ENCODE measurements around the gene CTXN1. TPM values are rescaled to one million over a fixed set of nuclear protein-coding genes. Genes with fewer than 3 reads are reported as not detected.
"Not testable (repeated sequence)": the region's sequence is repeated elsewhere in the genome, so short reads cannot be mapped to it uniquely, and the experiment has no call there.

CTXN1 gene
- total RNA-seq, 1 donor from 2014 or later: 50.5 TPM

- no peak for DNase-seq (ENCODE audit: extremely low read depth, low read depth, low spot score)
These were observed 23.1 kb downstream of the CTXN1 start for GRCh38 chr19:7902796-7903243.

- DNase-seq (ENCODE audit: extremely low read depth, low read depth, low spot score): no peak
These were observed 24.6 kb downstream of the CTXN1 start for GRCh38 chr19:7901337-7901736.

- no peak for DNase-seq (ENCODE audit: extremely low read depth, low read depth, low spot score)
These were observed 25.0 kb downstream of the CTXN1 start for GRCh38 chr19:7900931-7901330.

GRCh38 chr19:7900401-7900870, 25.5 kb downstream of the CTXN1 start:
- no peak for DNase-seq (ENCODE audit: extremely low read depth, low read depth, low spot score)

GRCh38 chr19:7899751-7900378, 26.1 kb downstream of the CTXN1 start:
- DNase-seq (ENCODE audit: extremely low read depth, low read depth, low spot score): no peak

- DNase-seq (ENCODE audit: extremely low read depth, low read depth, low spot score): no peak
These were observed 27.0 kb downstream of the CTXN1 start for GRCh38 chr19:7898967-7899366.

GRCh38 chr19:7897292-7897691, 28.6 kb downstream of the CTXN1 start:
- no peak for DNase-seq (ENCODE audit: extremely low read depth, low read depth, low spot score)

GRCh38 chr19:7895565-7895964, 30.4 kb downstream of the CTXN1 start:
- no peak for DNase-seq (ENCODE audit: extremely low read depth, low read depth, low spot score)

GRCh38 chr19:7894612-7895309, 31.2 kb downstream of the CTXN1 start:
- no peak for DNase-seq (ENCODE audit: extremely low read depth, low read depth, low spot score)

GRCh38 chr19:7893362-7894101, 32.4 kb downstream of the CTXN1 start:
- not testable (repeated sequence) for DNase-seq (ENCODE audit: extremely low read depth, low read depth, low spot score)

- DNase-seq (ENCODE audit: extremely low read depth, low read depth, low spot score): no peak
These were observed 37.1 kb downstream of the CTXN1 start for GRCh38 chr19:7888826-7889217.

- DNase-seq (ENCODE audit: extremely low read depth, low read depth, low spot score): no peak
These were observed 37.6 kb downstream of the CTXN1 start, which contains the start of gene LRRC8E for GRCh38 chr19:7888145-7888825. TSS of gene LRRC8E (plus strand) at chr19:7888510. CDS start at chr19:7895604, 7,094 bp downstream.

- no peak for DNase-seq (ENCODE audit: extremely low read depth, low read depth, low spot score)
These were observed 38.4 kb downstream of the CTXN1 start for GRCh38 chr19:7887408-7888144.

GRCh38 chr19:7885818-7886217, 40.1 kb downstream of the CTXN1 start:
- DNase-seq (ENCODE audit: extremely low read depth, low read depth, low spot score): no peak

- DNase-seq (ENCODE audit: extremely low read depth, low read depth, low spot score): no peak
These were observed 42.0 kb downstream of the CTXN1 start for GRCh38 chr19:7883796-7884570.

- no peak for DNase-seq (ENCODE audit: extremely low read depth, low read depth, low spot score)
These were observed 42.8 kb downstream of the CTXN1 start for GRCh38 chr19:7883105-7883504.

- no peak for DNase-seq (ENCODE audit: extremely low read depth, low read depth, low spot score)
These were observed 44.0 kb downstream of the CTXN1 start for GRCh38 chr19:7881910-7882309.

GRCh38 chr19:7879836-7880235, 46.1 kb downstream of the CTXN1 start:
- DNase-seq (ENCODE audit: extremely low read depth, low read depth, low spot score): no peak

- DNase-seq (ENCODE audit: extremely low read depth, low read depth, low spot score): no peak
These were observed 46.7 kb downstream of the CTXN1 start for GRCh38 chr19:7879111-7879807.
